Adrenal gland (tissue), 12 donors: ENCODE measurements around the gene DGLUCY. TPM values are rescaled to one million over a fixed set of nuclear protein-coding genes. Genes with fewer than 3 reads are reported as not detected.
"Not testable (repeated sequence)": the region's sequence is repeated elsewhere in the genome, so short reads cannot be mapped to it uniquely, and the experiment has no call there.

ENCODE experiments used
- DNase-seq, 7 donors: peaks; one replicate each; pipeline ENCODE4 v3.0.0-alpha.2; 2019 to 2020
- H3K27ac ChIP-seq, 5 donors: fragments of 200-600 bp; sonication (generic) in 4 of 5; 1 replicate in 3 of 5; 2 replicates in 2 of 5; pipeline versions ENCODE4 v1.5.1 to v1.8.0; 2016 to 2020; ENCODE audit warnings: mild to moderate bottlenecking in 1 of 5
- H3K27me3 ChIP-seq: fragments of 200-600 bp; 2 replicates; pipeline ENCODE4 v1.8.0; 2021
- H3K36me3 ChIP-seq, 2 donors: fragments of 200-600 bp; replicated peaks in 1 of 2; 1 replicate in 1 of 2; 2 replicates in 1 of 2; pipeline versions ENCODE4 v1.5.1 to v1.8.0; 2018 to 2022
- H3K4me1 ChIP-seq, 2 donors: fragments of 200-600 bp; replicated peaks in 1 of 2; 1 replicate in 1 of 2; 2 replicates in 1 of 2; pipeline versions ENCODE4 v1.5.1 to v1.8.0; 2018 to 2021
- H3K4me3 ChIP-seq, 4 donors: fragments of 200-600 bp; sonication (generic) in 3 of 4; one replicate each; pipeline ENCODE4 v1.5.1; 2016 to 2018
- H3K9me3 ChIP-seq, 3 donors: fragments of 200-600 bp; sonication (generic) in 1 of 3; replicated peaks in 1 of 3; 1 replicate in 2 of 3; 2 replicates in 1 of 3; pipeline versions ENCODE4 v1.5.1 to v1.8.0; 2016 to 2021
- CTCF ChIP-seq, 6 experiments: fragments of 450-650 bp in 4 of 6; fragments of 200-600 bp in 2 of 6; sonication (generic) in 1 of 6; IDR thresholded peaks; 1 replicate in 5 of 6; 2 replicates in 1 of 6; pipeline versions ENCODE4 v1.5.1 to v1.8.0; 2016 to 2021; ENCODE audit warnings: antibody characterized with exemption in 6 of 6, mild to moderate bottlenecking in 2 of 6, moderate library complexity in 1 of 6
- POLR2A ChIP-seq, 2 donors: fragments of 450-650 bp; IDR thresholded peaks; one replicate each; pipeline ENCODE4 v1.6.1; 2017; ENCODE audit warnings: antibody characterized with exemption in 2 of 2, mild to moderate bottlenecking in 2 of 2, moderate library complexity in 1 of 2
- WGBS, 4 donors: extraction: QIAGEN DNeasy Blood & Tissue Kit in 2 of 4; methylation state at CpG; one replicate each; pipeline versions ENCODE4 v1.1.5 to v1.1.7; 2013 to 2017; 5-methylcytosine and 5-hydroxymethylcytosine counted together
- intact Hi-C, 2 donors: fragments of 100-400 bp; cut with DNase I; formaldehyde crosslinking; loops; one replicate each; pipeline versions ENCODE4 v1.14.1 to v1.15.0; 2022 to 2023
- polyA plus RNA-seq, 3 donors: library from polyadenylated mRNA; stranded (reverse); fragments of 200-250 nt in 2 of 3; fragments of 350-450 nt in 1 of 3; fragmentation: Illumina TruSeq in 1 of 3; extraction: RNeasy Lipid Tissue Mini Kit (QIAGEN cat#74804) in 1 of 3; gene quantifications; one replicate each; pipeline ENCODE4 v1.2.3, GENCODE V29; 2013 to 2014
- total RNA-seq, 9 donors: library from RNA; depleted of rRNA in 4 of 9; stranded (reverse); fragments of >200 nt in 4 of 9; fragments of 120-200 nt in 1 of 9; fragmentation: NEBNext Ultra II Directional in 1 of 9; extraction: Animal tissue kit (Norgen Biotek cat#: 25700) in 1 of 9; gene quantifications; one replicate each; pipeline versions ENCODE4 v1.1.0 to v1.2.4, GENCODE V29; 2013 to 2023
- donor health status: healthy with polysubstance abuse.
- donor health status: Bipolar disorder and iron deficiency.
- donor health status: DM: yes; HTN: yes; CAD: no.
- donor health status: DM: no; HTN: no; CAD: no.
- donor health status: DM: no; HTN: no; CAD: no.
- donor health status: DM: yes; HTN: yes; CAD: no.

Gene DGLUCY
- total and polyA plus RNA-seq, 12 donors, result 48.9 to 93.4 (median 70.9) TPM

GRCh38 chr14:91190853-91191252, 77.0 kb downstream of the DGLUCY start:
- Histone ChIP-seq H3K36me3 (peaks cover 0 to 51% of the 10 kb centered on the region in 2 donors), H3K9me3 (no peaks in the 10 kb centered on the region), H3K27ac (no peak overlapping the region), H3K27me3 (no peaks in the 10 kb centered on the region), H3K4me1 (no peaks in the 10 kb centered on the region), H3K4me3 (no peak overlapping the region)
- WGBS, 4 donors, result 92 to 97% (median 95%) methylated on average over 9 of the region's 9 CpGs
- no peak for TF ChIP-seq POLR2A (IDR thresholded peaks at IDR 0.05)
- no peak for TF ChIP-seq CTCF (IDR thresholded peaks at IDR 0.05)
- no peak for DNase-seq
- intact Hi-C loops, result no loop called here

GRCh38 chr14:91193069-91193468, 79.2 kb downstream of the DGLUCY start:
- no peaks in the 10 kb centered on the region for H3K9me3 ChIP-seq
- intact Hi-C loops, result no loop called here
- peaks cover 0 to 48% of the 10 kb centered on the region in 2 donors for H3K36me3 ChIP-seq
- no peaks in the 10 kb centered on the region for H3K27me3 ChIP-seq
- no peak for DNase-seq
- TF ChIP-seq CTCF (IDR thresholded peaks at IDR 0.05) (no peak), POLR2A (IDR thresholded peaks at IDR 0.05) (no peak)
- no peak overlapping the region for H3K4me3 ChIP-seq
- 85 to 96% (median 89%) methylated on average over 12 of the region's 12 CpGs for WGBS, 4 donors
- H3K27ac ChIP-seq, result no peak overlapping the region
- no peaks in the 10 kb centered on the region for H3K4me1 ChIP-seq

GRCh38 chr14:91195881-91196280, 82.0 kb downstream of the DGLUCY start:
- TF ChIP-seq POLR2A (IDR thresholded peaks at IDR 0.05), result no peak
- no peak for TF ChIP-seq CTCF (IDR thresholded peaks at IDR 0.05)
- intact Hi-C loops, result no loop called here
- H3K9me3 ChIP-seq, result no peaks in the 10 kb centered on the region
- H3K4me1 ChIP-seq, result no peaks in the 10 kb centered on the region
- H3K36me3 ChIP-seq, result peaks cover 0 to 41% of the 10 kb centered on the region in 2 donors
- no peaks in the 10 kb centered on the region for H3K27me3 ChIP-seq
- WGBS, 4 donors, result 90 to 98% (median 95%) methylated on average over 10 of the region's 10 CpGs
- no peak overlapping the region for H3K27ac ChIP-seq
- DNase-seq, result no peak
- H3K4me3 ChIP-seq, result no peak overlapping the region

- TF ChIP-seq POLR2A (IDR thresholded peaks at IDR 0.05) (no peak), CTCF (IDR thresholded peaks at IDR 0.05) (no peak)
- Histone ChIP-seq H3K4me1 (no peaks in the 10 kb centered on the region), H3K9me3 (no peaks in the 10 kb centered on the region), H3K4me3 (no peak overlapping the region), H3K36me3 (peaks cover 0 to 44% of the 10 kb centered on the region in 2 donors), H3K27ac (no peak overlapping the region), H3K27me3 (no peaks in the 10 kb centered on the region)
- intact Hi-C loops, result no loop called here
- no peak for DNase-seq
These were observed 83.8 kb downstream of the DGLUCY start for GRCh38 chr14:91197631-91198030.

GRCh38 chr14:91200802-91201201, 86.9 kb downstream of the DGLUCY start:
- H3K4me1 ChIP-seq, DNase-seq, intact Hi-C loops, H3K27me3 ChIP-seq, H3K4me3 ChIP-seq, H3K9me3 ChIP-seq, H3K27ac ChIP-seq: not testable (repeated sequence)
- H3K36me3 ChIP-seq, result peaks cover 0 to 65% of the 10 kb centered on the region in 2 donors
- WGBS, 4 donors, result 96 to 99% (median 98%) methylated on average over 6 of the region's 6 CpGs
